D721Med (cell line): Measurements from ENCODE around the gene FMO4.
"Not testable (repeated sequence)": the region's sequence is repeated elsewhere in the genome, so short reads cannot be mapped to it uniquely, and the experiment has no call there.

ENCODE experiments used
- DNase-seq: peaks from one replicate; pipeline ENCODE4 v3.0.0; 2011; ENCODE audit warnings: low spot score; ENCODE audit not compliant: insufficient read length
- FAIRE-seq: peaks from 2 replicates; lab custom pipeline; 2011; peaks lifted over from hg19 to GRCh38; lab: Jason Lieb, UNC
- CTCF ChIP-seq: IDR thresholded peaks from 2 replicates; pipeline ENCODE4 v1.5.1; 2012; ENCODE audit warnings: mild to moderate bottlenecking, control low read depth; ENCODE audit not compliant: insufficient read depth; ENCODE audit errors: missing control alignments

FMO4 gene

GRCh38 chr1:171279678-171280077, 34.3 kb upstream of the FMO4 start:
- no peak for TF ChIP-seq CTCF
- FAIRE-seq: no peak
- DNase-seq: no peak

DNA sequence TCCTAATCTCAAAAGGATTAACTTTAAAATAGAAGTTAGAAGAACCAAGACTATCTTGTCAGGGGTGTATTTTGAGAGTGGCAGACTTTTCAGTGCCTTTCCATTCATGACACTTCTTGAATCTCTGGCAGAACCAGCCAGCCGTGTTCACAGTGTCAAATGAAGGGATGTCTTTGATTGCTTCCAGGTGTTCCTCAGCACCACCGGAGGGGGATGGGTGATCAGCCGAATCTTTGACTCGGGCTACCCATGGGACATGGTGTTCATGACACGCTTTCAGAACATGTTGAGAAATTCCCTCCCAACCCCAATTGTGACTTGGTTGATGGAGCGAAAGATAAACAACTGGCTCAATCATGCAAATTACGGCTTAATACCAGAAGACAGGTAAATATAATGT, 33.4 kb upstream of the FMO4 start:
- FAIRE-seq (no peak), DNase-seq (no peak)
- no peak for TF ChIP-seq CTCF

DNA sequence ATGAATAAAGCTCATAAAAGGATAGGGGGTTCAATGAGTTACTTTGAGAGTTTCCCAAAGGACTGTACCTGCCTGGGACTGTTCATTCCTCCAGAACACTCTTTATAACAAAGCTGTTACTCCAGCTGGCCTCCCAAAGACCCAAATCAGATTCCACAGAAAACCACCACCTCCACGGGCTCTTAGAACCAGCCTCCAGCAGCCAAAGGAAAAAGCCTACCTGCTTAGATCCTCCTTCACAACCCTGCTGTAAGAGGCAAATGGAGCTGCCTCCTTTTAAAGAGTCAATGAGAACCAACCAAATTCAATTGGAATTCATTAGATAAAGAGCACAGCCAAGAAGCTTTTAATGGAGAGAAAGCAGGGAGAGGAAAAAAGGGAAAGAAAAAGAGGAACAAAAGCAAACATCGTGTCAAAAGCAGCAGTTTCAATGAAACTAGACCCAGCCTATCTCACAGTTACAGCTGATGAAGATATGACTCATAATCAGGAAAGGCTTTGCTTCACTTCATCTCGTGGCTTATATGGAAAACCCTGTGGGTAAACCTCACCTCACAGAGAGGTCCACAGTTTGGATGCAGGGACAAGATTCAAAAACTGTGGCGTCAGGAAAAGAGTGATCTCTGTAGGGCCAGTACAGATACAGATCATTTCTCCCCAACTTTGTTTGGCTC, 27.8 kb upstream of the FMO4 start:
- FAIRE-seq (no peak), DNase-seq (no peak)
- TF ChIP-seq CTCF: no peak

DNA sequence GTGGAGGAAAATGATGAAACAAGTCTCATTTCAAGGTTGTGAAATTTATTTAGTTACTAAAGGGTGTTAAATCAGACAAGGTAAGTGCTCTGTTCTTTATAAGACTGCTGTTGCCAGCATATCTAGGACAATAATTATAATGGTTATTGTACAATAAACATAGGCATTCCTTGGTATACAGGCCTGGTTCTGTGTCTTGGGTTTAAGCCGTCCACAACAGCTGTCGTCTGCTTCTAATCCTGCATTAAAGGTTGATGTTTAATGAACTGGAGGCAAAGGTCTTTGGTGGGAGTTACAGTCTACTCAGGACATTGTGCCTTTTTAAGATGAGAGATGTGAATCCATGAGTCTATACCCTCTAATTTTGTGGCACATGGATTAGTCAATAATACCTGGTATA, 23.4 kb upstream of the FMO4 start:
- FAIRE-seq: peak; percentile 98
- TF ChIP-seq CTCF: no peak

DNA sequence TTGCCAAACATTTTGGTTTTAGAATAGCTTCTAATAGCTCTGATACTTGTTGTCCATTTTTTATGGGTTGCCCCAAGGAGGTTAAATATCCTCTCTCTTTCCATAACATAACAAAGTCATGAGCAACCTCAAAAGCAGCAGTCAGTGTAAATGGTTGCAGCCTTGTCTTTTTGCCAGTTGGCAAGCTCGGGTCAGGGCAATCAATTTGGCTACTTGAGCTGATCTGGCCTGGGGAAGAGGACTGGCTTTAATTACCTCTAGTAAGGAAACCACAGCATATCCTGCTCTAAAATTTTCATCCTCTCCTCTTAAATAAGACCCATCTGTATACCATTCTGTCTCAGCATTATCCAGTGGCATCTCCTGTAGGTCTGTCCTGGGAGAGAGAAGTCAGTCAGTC, 21.2 kb upstream of the FMO4 start:
- FAIRE-seq: no peak
- no peak for DNase-seq
- no peak for TF ChIP-seq CTCF

More for the DNA sequence above, 23.4 kb upstream of the FMO4 start:
- DNase-seq: peak; percentile 38

DNA sequence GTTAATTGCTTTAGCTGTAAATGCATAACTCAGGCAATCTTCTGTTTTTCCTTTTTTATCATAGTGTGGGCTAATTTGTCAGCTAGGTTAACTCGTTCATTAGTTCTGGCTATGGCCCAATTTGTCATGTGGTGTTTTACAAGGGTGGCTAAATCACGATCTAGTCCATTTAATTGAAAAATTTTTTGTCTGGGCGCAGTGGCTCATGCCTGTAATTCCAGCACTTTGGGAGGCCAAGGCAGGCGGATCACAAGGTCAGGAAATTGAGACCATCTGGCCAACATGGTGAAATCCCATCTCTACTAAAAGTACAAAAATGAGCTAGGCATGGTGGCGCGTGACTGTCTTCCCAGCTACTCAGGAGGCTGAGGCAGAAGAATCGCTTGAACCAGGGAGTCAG, 18.6 kb upstream of the FMO4 start:
- not testable (repeated sequence) for FAIRE-seq, DNase-seq

GRCh38 chr1:171295821-171296220, 18.2 kb upstream of the FMO4 start:
- TF ChIP-seq CTCF: no peak
- no peak for FAIRE-seq
- DNase-seq: no peak

DNA sequence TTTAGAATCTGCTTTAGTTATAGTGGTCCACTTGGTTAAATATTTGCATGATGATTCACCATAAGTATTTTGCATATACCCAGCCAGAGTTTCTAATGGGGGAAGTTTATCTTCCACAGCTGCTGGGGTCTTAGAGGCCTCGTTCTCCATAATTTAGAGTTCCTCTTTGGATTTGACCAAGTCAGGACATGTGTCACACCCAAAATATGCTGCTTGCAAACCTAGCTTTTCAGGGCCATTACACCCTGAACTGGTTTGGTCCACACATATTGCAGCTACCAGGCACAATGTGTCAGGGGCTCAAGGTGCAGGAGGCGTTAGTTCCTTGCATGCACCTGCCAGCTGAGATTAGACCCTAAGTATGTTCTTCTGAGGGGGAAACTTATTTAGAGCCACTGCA, 17.1 kb upstream of the FMO4 start:
- DNase-seq: no peak
- no peak for TF ChIP-seq CTCF
- FAIRE-seq: no peak
